ENCODE measurements around the gene UMOD.

UMOD gene

GRCh38 chr16:20291208-20292206 is 61.0 kb downstream of the UMOD start:
- DNase-seq = no peak

GRCh38 chr16:20289571-20289970 is 62.9 kb downstream of the UMOD start:
- DNase-seq = no peak

DNA sequence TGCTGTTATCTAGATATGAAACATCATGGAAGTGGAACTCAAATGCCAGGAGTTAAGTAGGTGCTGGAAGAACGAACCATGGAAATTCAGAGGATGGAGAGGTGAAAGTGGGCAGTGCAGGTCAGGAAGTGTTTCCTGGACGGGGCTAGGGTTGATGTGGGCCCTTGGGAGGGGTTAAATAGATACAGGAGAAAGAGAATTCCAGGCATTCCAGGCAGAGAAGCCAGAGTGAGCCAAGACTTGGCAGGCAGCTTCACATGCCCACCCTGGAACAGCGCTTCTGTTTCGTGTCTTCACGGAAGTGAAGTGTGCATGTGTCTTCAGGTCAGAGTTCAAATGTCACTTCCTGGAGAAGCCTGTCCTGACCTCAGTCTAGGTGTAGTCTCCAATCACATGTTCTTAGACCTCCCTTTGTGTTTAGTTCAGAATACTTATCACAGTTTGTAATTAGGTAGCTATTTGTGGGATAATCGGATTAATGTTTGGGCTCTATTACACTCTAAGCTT is 66.5 kb downstream of the UMOD start:
- no peak for DNase-seq
